Peyer's patch (tissue), 4 donors: ENCODE measurements around the gene MLPH.

ENCODE experiments used
- CTCF ChIP-seq, 6 experiments: fragments of 450-650 bp in 4 of 6; fragments of 200-600 bp in 2 of 6; sonication (generic) in 1 of 6; IDR thresholded peaks; one replicate each; pipeline ENCODE4 v1.5.1; 2017 to 2019; ENCODE audit warnings: antibody characterized with exemption in 6 of 6, mild to moderate bottlenecking in 3 of 6, moderate library complexity in 1 of 6
- POLR2A ChIP-seq, 2 donors: fragments of 450-650 bp; IDR thresholded peaks; one replicate each; pipeline ENCODE4 v1.5.1; 2017; ENCODE audit warnings: antibody characterized with exemption in 2 of 2, mild to moderate bottlenecking in 2 of 2, moderate library complexity in 2 of 2

GRCh38 chr2:237536617-237537016 is 49.6 kb downstream of the MLPH start:
- TF ChIP-seq CTCF (IDR thresholded peaks at IDR 0.05) (no peak), POLR2A (IDR thresholded peaks at IDR 0.05) (no peak)
